Sigmoid colon (tissue), 4 donors: ENCODE measurements around the gene MSANTD2.

Experiments
- CTCF ChIP-seq, 4 experiments: fragments of 450-650 bp in 3 of 4; fragments of 200-600 bp in 1 of 4; IDR thresholded peaks; one replicate each; pipeline ENCODE4 v1.5.1; 2016 to 2019; ENCODE audit warnings: antibody characterized with exemption in 4 of 4, mild to moderate bottlenecking in 3 of 4, moderate library complexity in 2 of 4
- EP300 ChIP-seq, 4 donors: sonication (generic); formaldehyde crosslinking; IDR thresholded peaks; one replicate each; pipeline ENCODE4 v1.6.1; 2017; ENCODE audit warnings: antibody characterized with exemption in 4 of 4
- POLR2A ChIP-seq, 2 donors: fragments of 450-650 bp; IDR thresholded peaks; one replicate each; pipeline ENCODE4 v1.6.1; 2016; ENCODE audit warnings: antibody characterized with exemption in 2 of 2, mild to moderate bottlenecking in 2 of 2, moderate library complexity in 2 of 2
- POLR2AphosphoS5 ChIP-seq, 4 donors: sonication (generic); formaldehyde crosslinking; IDR thresholded peaks; one replicate each; pipeline ENCODE4 v1.6.1; 2017; ENCODE audit warnings: antibody characterized with exemption in 4 of 4

- TF ChIP-seq POLR2AphosphoS5 (IDR thresholded peaks at IDR 0.05) (no peak), POLR2A (IDR thresholded peaks at IDR 0.05) (no peak), CTCF (IDR thresholded peaks at IDR 0.05) (no peak), EP300 (IDR thresholded peaks at IDR 0.05) (no peak)
Measured at GRCh38 chr11:124834526-124835180, 34.4 kb upstream of the MSANTD2 start.
